ENCODE results near the gene BCOR.

- TF ChIP-seq FOXJ3 (CRISPR knock-in tag; IDR thresholded peaks at IDR 0.05) (no peak), ATF7 (IDR thresholded peaks at IDR 0.05) (no peak), RNF2 (IDR thresholded peaks at IDR 0.05) (no peak), BRF1 (IDR thresholded peaks at IDR 0.05; ENCODE audit: borderline replicate concordance, extremely low read depth, insufficient read length) (no peak), TAF1 (IDR thresholded peaks at IDR 0.05; ENCODE audit: control insufficient read depth, extremely low read depth, insufficient read depth, low read length, severe bottlenecking) (no peak)
Measured at GRCh38 chrX:40054793-40055192, 43.0 kb downstream of the BCOR start.
